Activated CD4-positive, CD25-positive, alpha-beta regulatory T cell (primary cell): ENCODE data around the gene SERPINH1.

Experiments used
- DNase-seq, 4 experiments: peaks; one replicate each; lab custom pipeline; 2025; lab: John Stamatoyannopoulos, UW

Gene SERPINH1

GRCh38 chr11:75562048-75562835 lies at the start of gene SERPINH1:
Gene SERPINH1 (plus strand): TSS chr11:75562253. CDS start chr11:75566350, 4,097 bp downstream.
- peak in 3 of 4 experiments; percentile 32 to 47 (median 47) for DNase-seq

GRCh38 chr11:75513250-75513649 lies 48.8 kb upstream of the SERPINH1 start:
- DNase-seq = no peak

DNA sequence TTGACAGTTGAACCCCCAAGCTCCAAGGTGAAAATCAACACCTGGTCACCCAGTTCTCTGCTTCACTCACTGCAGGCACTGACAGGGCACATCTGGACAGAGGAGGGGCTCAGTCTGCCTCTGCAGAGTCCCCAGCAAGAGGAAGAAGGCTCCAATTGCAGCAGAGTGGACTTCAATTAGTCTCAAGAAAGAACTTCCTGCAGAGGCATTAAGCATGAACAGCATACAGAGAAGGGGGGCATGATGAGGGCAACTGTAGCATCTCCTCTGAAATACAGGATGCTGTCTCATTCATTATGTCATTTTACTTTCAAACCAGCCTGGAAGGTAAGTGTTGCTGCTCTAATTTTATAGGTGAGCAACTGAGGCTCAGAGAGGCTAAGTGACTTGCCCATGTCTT lies 47.5 kb upstream of the SERPINH1 start:
- DNase-seq = no peak

DNA sequence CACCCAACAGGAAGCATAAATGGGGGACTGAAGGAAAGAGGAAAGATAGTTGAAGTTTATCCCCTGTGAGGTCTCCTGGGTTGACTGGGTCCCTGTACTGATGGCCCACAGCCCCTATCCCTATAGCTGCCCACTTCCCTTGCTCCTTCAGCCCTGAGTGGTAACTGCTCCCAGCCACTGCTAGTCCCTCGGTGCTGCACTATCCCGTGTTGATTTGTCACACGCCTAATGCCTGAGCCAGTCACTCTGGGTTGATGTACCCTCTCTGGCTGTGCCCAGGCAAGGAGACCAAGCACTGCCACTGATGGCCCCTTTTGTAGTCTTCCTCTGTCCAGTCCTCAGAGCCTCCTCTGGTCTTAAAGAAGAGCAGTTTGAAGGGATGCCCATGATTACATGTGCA lies 45.9 kb upstream of the SERPINH1 start:
- no peak for DNase-seq

GRCh38 chr11:75516886-75517285 lies 45.2 kb upstream of the SERPINH1 start:
- no peak for DNase-seq

DNA sequence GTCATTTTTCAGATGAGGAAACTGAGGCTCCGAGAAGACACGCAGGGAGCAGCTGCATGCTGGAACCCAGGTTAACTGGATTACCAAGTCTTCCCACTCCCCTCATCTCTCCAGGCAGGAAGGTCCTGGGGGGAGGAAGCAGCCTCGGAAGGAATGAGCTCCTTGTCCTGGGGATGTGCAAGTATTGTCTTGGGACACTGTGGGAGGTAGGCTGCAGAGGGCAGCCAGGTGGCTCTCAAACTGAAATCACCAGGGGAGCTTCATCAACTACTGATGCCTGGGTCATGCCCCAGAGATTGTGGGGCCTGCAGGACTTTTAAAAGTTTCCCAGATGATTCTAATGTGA lies 43.9 kb upstream of the SERPINH1 start:
- DNase-seq = no peak

GRCh38 chr11:75518771-75519653 lies 43.0 kb upstream of the SERPINH1 start:
- DNase-seq = no peak

DNA sequence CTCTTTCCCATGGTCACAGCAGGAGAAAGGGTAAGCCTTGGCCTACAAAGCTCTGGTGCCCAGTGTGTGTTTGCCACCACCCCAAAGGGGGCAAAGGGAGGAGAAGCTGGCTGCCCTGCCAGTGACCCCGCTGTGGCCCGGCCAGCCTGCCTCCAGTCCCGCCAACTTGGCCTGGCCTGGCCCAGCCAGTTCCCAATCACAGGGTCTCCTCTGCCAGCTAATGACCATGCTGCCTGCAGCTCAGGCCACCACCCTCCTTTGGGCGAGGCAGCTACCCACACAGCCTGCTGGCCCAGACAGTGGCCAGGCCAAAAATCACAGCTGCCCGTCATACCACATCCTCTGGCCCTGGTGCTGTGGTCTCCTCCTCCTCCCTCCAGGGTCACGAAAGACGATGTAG lies 41.4 kb upstream of the SERPINH1 start:
- no peak for DNase-seq

GRCh38 chr11:75522286-75523044 lies 39.6 kb upstream of the SERPINH1 start:
- DNase-seq = no peak

- DNase-seq = no peak
Measured at GRCh38 chr11:75523189-75523588, 38.9 kb upstream of the SERPINH1 start.

GRCh38 chr11:75523811-75524664 lies 38.0 kb upstream of the SERPINH1 start:
- no peak for DNase-seq

- DNase-seq = peak in 1 of 4 experiments; percentile 11
Measured at GRCh38 chr11:75524665-75525432, 37.2 kb upstream of the SERPINH1 start.

DNA sequence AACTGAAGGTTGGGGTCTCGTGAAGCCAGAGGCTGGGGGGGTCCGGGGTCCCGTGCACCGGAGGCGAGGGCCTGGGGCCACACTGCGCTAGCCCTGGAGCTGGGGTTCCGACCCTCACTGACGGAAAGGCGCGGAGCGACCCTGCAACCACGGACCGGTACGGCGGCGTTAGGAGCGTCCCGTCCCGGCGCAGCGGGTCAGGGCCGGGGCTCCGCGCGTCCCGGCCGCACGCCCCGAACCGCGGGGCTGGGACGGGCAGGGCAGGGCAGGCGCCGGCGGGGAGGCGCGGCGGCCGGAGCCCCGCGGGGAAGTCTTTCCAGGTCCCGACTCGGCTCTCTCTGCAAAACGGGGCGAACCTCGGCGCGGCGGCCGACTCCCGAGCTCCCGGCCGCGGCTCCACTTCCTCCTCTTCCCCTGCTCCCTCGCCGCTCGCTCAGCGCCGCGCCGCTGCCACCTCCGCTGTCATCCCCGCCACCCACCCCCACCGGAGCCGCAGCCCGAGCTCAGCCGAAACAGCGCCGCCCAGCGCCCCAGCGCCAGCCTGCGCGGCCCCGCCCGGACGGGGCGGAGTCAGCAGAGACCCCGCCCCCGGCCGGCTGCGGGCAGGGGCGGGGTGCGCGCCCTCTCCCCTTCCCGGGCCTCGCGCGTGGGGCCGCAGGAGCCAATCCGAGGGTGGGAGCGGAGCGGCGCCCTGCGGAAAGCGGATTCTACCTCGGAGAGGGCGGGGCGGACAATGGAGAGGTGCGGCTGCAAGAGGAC lies 36.4 kb upstream of the SERPINH1 start, which contains the start of gene GDPD5:
GDPD5 (minus strand) TSS at position 509 of the 759 bp plus-strand sequence. CDS start 48,206 bp downstream, outside the sequence.
- DNase-seq = peak; percentile 62 to 84 (median 74)

- DNase-seq = no peak
Measured at GRCh38 chr11:75526192-75526541, 35.9 kb upstream of the SERPINH1 start.

- DNase-seq = no peak
Measured at GRCh38 chr11:75527130-75527529, 34.9 kb upstream of the SERPINH1 start.

DNA sequence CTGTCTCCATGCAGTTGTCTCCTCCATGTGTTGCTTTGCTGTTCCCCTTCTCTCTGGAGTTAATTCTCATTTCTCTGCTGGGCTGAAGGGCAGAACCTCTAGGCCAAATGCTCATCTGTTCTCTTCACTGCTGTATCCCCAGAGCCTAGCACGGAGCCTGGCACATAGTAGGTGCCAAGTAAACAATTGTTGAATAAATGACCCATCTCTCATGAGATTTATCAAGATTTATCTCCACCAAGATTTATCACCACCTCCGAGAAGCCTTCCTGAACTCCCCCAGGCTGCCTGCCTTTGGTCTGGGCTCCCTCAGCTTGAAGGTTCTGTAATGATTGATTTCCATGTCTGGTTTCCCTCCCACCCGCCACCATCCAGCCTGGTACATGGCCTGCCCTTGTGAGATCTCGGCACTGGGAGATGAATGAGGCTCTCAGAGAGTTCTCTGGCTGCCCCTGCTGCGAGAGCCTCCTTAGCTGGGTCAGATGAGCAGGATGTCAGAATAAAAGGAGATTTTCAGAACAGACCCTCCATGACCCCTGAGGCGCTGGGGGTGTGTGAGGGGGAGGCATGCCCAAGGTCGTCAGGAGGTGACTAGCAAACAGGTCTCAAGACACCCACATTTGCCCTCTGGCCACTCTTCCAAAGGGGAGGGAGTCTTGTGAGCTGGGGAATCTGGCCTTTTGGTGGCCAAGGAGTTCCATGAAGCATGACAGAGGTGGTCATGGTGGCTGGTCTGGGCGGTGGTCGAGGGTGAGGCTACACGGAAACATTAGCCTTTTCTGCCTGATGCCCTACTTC lies 33.9 kb upstream of the SERPINH1 start:
- no peak for DNase-seq

DNA sequence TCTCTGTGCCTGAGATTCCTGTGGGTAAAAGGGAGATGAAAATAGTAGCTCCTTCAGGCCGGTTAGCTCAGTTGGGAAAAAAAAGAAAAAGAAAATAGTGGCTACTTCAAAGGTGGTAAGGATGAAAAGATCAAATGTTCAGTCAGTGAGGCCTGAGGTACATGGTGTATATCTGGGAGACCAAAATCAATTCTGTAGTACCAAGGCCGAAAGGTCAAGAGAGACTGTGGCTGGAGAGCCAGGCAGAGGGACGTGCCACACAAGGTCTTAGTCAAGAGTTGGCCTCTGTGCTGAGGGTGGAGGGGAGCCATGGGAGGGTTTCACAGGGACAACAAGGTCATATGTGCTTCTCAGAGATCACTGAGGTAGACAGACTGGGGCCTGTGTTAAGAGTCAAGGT lies 31.5 kb upstream of the SERPINH1 start:
- DNase-seq = no peak

DNA sequence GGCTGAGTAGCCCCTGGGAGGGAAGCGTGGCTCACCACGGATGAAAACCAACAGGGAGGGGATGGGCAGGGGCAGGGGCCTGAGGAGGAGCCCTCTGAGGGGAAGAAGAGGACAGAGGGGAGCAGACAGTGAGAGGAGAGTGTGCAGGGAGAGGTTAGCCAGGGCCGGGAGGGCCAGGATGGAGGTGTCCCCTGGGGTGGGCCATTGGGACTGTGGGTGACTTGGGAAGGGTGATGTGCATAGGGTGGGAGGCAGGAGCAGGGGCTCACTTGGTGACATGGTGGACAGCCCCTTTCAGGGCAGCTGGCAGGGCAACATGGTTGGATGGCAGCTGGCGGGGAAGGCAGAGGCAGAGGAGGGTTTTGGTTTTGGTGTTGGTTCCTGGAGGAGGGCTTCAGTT lies 30.7 kb upstream of the SERPINH1 start:
- no peak for DNase-seq
